NCI-H82 treated with DMSO at 0.1 percent for 48 hours (cell line): ENCODE results near the gene SH2B3.
"Not testable (repeated sequence)": the region's sequence is repeated elsewhere in the genome, so short reads cannot be mapped to it uniquely, and the experiment has no call there.

Experiments used
- DNase-seq: peaks from one replicate; lab custom pipeline; 2025; ENCODE audit not compliant: unreplicated experiment; lab: John Stamatoyannopoulos, UW

Gene SH2B3

DNA sequence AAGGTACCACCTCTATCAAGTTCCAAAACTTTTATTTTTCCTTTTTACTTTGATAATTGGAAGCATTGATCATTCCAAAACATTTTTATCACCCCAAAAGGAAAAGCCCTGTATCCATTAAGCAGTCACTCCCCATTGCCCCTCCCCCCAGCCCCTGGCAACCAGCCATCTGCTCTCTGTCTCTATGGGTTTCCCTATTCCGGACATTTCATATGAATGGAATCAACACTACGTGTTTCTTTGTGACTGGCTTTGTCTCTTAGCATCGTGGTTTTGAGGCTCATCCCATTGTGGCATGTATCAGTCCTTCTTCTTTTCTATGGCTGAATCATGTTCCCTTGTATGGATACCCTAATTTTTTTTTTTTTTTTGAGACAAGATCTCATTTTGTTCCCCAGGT is 18.8 kb upstream of the SH2B3 start:
- DNase-seq = no peak

- DNase-seq = no peak
Measured at GRCh38 chr12:111387747-111388323, 17.9 kb upstream of the SH2B3 start.

DNA sequence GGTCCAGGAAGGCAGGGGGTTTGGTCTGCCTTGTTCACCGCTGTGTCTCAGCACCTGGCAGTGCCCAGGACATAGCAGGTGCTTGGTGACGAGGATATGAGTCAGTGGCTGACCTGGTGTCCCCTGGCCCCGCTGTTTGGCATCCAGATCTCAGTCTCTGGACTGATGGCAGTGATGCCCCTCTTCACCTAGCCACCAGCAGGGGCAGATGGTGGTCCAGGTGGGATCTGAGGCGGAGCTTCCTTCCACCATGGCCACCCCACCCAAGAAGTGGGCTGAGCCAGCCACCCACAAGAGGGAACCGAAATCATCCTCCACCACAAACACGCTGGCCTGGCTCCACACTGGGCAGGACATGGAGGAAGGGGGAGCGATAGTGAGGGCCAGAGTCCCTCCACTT is 16.1 kb upstream of the SH2B3 start:
- no peak for DNase-seq

GRCh38 chr12:111390910-111391309 is 14.8 kb upstream of the SH2B3 start:
- DNase-seq = no peak

GRCh38 chr12:111393700-111394300 is 11.9 kb upstream of the SH2B3 start:
- no peak for DNase-seq

GRCh38 chr12:111394480-111394879 is 11.2 kb upstream of the SH2B3 start:
- no peak for DNase-seq

GRCh38 chr12:111395336-111396187 is 10.2 kb upstream of the SH2B3 start:
- DNase-seq = no peak

DNA sequence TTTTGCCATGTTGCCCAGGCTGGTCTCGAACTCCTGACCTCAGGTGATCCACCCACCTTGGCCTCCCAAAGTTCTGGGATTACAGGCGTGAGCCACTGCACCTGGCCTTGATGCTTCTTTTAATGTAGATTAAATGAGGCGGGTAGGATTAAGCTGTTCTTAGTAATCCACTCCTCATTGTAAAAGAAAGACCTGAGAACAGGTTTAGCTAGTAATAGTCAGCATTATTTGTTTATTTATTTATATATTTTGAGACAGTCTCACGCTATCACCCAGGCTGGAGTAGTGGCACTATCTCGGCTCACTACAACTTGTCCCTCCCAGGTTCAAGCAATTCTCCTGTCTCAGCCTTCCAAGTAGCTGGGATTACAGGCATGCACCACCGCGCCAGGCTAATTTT is 9.5 kb upstream of the SH2B3 start:
- not testable (repeated sequence) for DNase-seq

DNA sequence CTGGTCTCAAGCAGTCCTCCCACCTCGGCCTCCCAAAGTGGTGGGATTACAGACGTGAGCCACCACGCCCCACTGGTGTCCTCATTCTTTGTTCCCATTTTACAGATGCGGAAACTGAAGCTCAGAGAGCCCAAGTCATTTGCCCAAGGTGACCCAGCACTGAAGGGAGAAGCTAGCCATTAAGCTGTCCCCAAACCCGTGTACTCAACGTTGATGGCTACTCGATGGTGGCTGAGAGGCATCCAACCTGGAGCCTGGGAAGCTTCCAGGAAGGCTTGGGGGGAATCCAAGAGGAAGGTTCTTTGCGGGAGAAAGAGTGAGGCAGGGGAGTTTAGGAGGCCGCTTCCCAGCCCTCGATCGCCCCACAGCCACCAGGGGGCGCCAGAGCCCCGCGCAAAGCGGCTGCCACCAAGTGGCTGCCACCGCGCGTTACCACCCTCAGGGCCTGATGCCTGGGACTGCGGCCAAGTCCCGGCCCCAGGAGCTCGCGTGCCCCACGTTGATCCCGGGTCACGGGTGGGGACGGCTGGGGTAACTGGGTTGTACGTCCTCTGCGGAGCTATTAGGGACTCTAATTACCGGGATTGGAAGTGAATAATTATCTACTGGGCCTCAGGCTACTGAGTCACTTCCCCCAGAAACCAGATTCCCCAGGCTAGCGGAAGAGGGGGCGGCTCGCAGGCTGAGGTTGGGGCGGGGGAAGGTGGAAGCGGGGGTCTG is 8.8 kb upstream of the SH2B3 start:
- DNase-seq = peak; percentile 33

GRCh38 chr12:111398530-111398929 is 7.2 kb upstream of the SH2B3 start:
- DNase-seq = no peak

DNA sequence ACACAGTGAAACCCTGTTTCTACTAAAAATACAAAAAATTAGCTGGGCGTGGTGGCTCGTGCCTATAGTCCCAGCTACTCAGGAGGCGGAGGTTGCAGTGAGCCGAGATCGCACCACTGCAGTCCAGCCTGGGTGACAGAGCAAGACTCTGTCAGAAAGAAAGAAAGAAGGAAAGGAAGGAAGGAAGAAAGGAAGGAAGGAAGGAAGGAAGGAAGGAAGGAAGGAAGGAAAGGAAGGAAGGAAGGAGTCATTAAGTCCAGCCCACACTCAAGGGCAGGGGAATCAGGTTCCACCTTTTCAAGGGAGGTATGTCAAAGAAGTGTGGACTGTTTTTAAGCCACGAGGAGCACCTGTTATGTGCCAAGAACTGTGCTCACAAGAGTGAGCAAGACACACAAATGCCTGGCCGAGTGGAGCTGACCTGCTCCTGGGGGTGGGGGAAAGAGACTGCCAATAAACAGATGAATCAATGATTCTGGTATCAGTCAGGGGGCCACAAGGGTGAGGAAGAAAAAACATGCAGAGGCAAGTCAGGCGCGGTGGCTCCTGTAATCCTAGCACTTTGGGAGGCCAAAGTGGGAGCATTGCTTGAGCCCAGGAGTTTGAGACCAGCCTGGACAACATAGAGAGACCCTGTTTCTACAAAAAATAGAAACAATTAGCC is 5.8 kb upstream of the SH2B3 start:
- DNase-seq = not testable (repeated sequence)

GRCh38 chr12:111401167-111401605 is 4.5 kb upstream of the SH2B3 start:
- no peak for DNase-seq

- not testable (repeated sequence) for DNase-seq
Measured at GRCh38 chr12:111402490-111402824, 3.3 kb upstream of the SH2B3 start.

- DNase-seq = no peak
Measured at GRCh38 chr12:111404362-111405148, 1.2 kb upstream of the SH2B3 start.

DNA sequence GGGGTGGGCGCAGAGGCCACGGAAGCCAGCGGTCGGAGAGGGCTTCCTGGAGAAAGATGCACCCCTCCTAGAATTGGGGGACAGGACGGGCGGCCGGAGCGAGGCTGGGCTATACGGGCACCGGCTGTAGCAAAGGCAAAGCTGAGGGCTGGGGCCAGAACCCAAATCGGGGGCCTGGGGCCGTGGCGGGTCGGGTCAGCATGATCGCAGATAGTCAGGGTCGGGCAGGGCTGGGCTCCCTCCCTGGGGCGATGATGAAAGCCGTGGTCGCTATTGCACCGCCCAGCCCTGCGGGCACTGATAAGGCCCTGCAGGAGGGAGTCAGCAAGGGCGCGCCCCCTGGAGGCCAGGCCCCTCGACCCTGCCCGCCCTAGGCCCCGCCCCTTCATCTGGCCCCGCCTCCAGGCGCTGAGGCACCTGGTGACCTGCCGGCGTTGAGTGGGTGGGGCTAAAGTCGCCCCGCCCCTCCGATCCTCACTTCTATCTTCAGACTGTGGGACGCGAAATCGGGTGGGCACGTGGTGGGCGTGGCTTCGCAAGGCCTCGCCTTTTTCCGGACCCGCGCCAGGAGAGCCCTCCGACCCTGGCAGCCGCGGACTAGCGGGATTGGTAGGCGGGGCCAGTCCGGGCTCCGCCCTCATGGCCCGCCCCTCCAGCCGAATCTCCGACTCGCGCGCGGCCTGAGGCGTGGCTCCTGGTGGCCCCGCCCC is 419 bp upstream of the SH2B3 start:
- DNase-seq = peak; percentile 90

DNA sequence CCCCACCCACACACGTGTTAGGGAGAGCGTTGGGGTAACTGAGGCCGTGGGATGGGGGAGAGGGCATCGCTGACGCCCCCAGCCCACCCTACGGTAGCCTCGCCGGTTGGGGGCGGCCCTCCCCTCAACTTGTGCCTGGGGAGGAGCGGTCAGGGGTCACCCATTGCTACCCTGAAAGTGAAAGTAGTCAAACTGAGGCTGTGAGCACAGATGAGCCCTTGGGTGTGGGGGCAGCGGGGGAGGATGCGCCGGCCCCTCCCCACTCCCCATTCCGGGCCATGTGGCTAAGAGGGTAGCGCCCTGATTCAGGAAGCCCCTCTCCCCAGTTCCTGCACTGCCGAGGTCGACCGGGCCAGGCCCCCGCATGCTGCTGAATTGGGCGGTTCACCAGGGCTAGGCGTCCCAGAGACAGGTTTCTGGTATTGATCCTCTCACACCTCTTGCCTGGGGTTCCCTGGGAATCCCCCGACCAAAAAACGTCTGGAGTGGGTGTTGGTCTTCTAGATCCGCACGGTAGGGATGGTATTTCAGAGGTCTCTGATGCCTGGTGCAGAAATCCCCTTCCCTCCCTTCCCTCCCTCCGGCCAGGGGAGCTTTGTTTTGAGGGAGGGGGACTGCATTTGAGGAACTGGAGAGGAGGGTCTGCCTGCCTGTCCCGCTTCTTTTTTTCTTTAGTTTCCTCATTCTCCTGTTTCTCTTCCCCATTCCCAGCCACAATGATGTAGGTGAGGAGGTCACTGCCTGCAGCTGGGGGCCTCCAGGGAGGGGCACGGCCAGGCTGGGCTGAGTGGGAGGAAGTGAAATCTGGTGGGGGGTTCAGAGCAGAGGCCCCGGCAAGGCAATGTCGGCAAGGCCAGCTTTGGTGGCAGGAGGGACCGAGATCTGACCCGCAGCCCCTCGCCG is 1.0 kb downstream of the SH2B3 start:
- no peak for DNase-seq

GRCh38 chr12:111407377-111408115 is 1.8 kb downstream of the SH2B3 start:
- no peak for DNase-seq

GRCh38 chr12:111408116-111408440 is 2.4 kb downstream of the SH2B3 start:
- DNase-seq = no peak
